Keratinocyte (primary cell): ENCODE measurements around the gene ATP13A5.

Experiments used
- CTCF ChIP-seq, 3 experiments: IDR thresholded peaks in 1 of 3; conservative IDR thresholded peaks in 1 of 3; optimal IDR thresholded peaks in 1 of 3; 2 replicates in 2 of 3; 3 replicates in 1 of 3; pipeline versions ENCODE3 to v1.5.1; 2011; ENCODE audit warnings: low read length in 3 of 3, mild to moderate bottlenecking in 3 of 3, moderate library complexity in 2 of 3, control low read depth in 1 of 3, inconsistent platforms in 1 of 3; ENCODE audit not compliant: insufficient read depth in 2 of 3; ENCODE audit errors: extremely low read depth in 1 of 3
- EZH2 ChIP-seq: IDR thresholded peaks from one replicate; pipeline ENCODE4 v1.6.1; 2012; ENCODE audit warnings: inconsistent platforms, mild to moderate bottlenecking, low read length, moderate library complexity

DNA sequence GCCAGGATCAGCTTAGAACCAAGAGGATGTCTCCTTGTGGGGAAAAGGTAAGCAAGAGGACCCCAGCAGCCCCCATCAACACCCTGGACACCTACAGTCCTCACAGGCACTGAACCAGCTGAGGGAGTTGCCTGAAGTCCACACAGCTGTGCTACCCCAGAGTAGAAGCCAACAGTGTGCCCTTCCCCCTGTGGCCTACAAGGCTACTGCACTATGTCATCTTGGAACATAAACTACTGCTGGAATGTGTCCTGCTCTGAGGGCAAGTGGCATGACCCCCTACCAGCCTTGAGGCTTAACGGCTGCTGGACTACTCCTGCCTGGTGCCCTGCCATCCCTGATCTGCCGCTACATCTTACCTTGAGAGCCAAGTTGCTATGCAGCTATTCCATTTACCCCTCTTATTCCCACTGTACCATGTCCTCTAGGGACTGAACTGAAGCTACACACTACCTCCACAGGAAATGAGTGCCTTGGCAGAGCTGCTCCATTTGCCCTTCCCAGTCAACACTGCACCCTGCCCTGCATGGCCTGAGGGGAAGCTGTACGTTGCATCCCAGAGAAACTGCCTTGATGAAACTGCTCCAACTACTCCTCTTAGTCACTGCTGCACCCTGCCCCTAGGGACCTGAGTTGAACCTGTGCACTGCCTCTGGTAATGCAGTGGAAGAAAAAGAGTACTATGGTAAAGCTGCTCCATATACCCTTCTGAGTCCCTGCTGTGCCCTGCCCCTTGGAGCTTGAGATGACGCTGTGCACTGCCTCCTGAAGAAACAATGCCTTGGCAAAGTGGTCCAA lies 40.2 kb upstream of the ATP13A5 start:
- TF ChIP-seq CTCF (optimal IDR thresholded peaks at IDR 0.05 in 1 of 3, IDR thresholded peaks at IDR 0.05 in 1 of 3, conservative IDR thresholded peaks at IDR 0.05 in 1 of 3; ENCODE audit: extremely low read depth in 1 of 3, insufficient read depth in 2 of 3, low read length in 3 of 3) (no peak), EZH2 (no peak)
